ENCODE data around the gene CSRNP2. TPM values are rescaled to one million over a fixed set of nuclear protein-coding genes. Genes with fewer than 3 reads are reported as not detected.
"Not testable (repeated sequence)": the region's sequence is repeated elsewhere in the genome, so short reads cannot be mapped to it uniquely, and the experiment has no call there.

Gene CSRNP2
- total and polyA plus RNA-seq, 4 donors, result 6.1 to 34.5 (median 25.6) TPM

DNA sequence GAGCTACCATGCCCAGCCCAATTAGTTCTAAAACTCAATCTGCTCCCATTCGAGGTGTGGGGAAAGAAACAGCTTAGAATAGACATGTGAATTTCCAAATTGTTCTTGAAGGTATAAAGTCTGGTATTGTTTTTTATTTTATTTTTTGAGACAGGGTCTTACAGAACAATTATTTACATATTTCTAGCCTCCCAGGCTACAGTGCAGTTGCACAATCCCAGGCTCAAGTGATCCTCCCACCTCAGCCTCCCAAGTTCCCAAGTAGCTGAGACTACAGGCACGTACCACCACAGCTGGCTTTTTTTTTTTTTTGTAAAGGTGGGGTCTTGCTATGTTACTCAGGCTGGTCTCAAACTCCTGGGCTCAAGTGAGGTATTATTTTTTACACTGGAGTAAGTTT, 63.5 kb downstream of the CSRNP2 start:
- DNase-seq, result no peak
- 83 to 87% methylated on average over 2 of the region's 2 CpGs for WGBS, 2 donors
- no peaks in the 10 kb centered on the region for H3K36me3 ChIP-seq (ENCODE audit: control insufficient read depth in 1 of 2, insufficient read depth in 2 of 2, low read length in 1 of 2)
- intact Hi-C loops (cut with DNase I), result loop anchor here in 1 of 2 donors (5.0 kb wide), 1 partner anchor 33 kb away; no protein-coding TSS in a partner anchor
- no peak overlapping the region for H3K27ac ChIP-seq (ENCODE audit: low read depth in 1 of 2, low read length in 2 of 2)
- no peak for ATAC-seq (ENCODE audit: low FRiP score)
- H3K27me3 ChIP-seq (ENCODE audit: control insufficient read depth in 1 of 2, insufficient read depth in 2 of 2, low read length in 1 of 2), result no peaks in the 10 kb centered on the region
- no peaks in the 10 kb centered on the region for H3K9me3 ChIP-seq (ENCODE audit: control insufficient read depth, low read length)
- H3K4me1 ChIP-seq (ENCODE audit: control insufficient read depth in 1 of 2, insufficient read depth in 2 of 2, low read length in 2 of 2), result no peaks in the 10 kb centered on the region
- H3K4me3 ChIP-seq (ENCODE audit: low read length in 2 of 2), result no peak overlapping the region

DNA sequence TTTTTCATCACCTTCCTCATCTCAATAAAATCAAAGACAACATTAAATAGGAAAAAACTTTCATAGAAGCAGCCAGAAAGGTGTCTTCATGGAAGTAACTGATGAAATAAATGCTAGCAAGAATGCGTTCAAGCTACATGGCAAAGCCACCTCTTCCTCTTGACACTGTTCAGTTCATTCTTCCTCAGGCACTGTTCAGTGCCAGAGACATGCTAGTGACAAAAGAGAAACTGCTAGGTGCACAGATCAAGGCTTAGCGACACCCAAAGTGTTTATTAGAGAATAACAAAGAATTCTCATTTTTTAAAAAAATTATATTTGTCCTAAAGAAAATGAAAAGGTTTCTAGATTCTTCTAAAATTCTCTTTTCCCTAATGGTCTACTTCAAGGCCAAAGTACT, 64.4 kb downstream of the CSRNP2 start:
- no peaks in the 10 kb centered on the region for H3K9me3 ChIP-seq (ENCODE audit: control insufficient read depth, low read length)
- WGBS, 2 donors, result 93 to 96% methylated on average over 2 of the region's 2 CpGs
- intact Hi-C loops (cut with DNase I), result no loop called here
- H3K36me3 ChIP-seq (ENCODE audit: control insufficient read depth in 1 of 2, insufficient read depth in 2 of 2, low read length in 1 of 2), result no peaks in the 10 kb centered on the region
- no peaks in the 10 kb centered on the region for H3K4me1 ChIP-seq (ENCODE audit: control insufficient read depth in 1 of 2, insufficient read depth in 2 of 2, low read length in 2 of 2)
- ATAC-seq (ENCODE audit: low FRiP score), result no peak
- no peak overlapping the region for H3K4me3 ChIP-seq (ENCODE audit: low read length in 2 of 2)
- no peak for DNase-seq
- no peak overlapping the region for H3K27ac ChIP-seq (ENCODE audit: low read depth in 1 of 2, low read length in 2 of 2)
- H3K27me3 ChIP-seq (ENCODE audit: control insufficient read depth in 1 of 2, insufficient read depth in 2 of 2, low read length in 1 of 2), result no peaks in the 10 kb centered on the region

DNA sequence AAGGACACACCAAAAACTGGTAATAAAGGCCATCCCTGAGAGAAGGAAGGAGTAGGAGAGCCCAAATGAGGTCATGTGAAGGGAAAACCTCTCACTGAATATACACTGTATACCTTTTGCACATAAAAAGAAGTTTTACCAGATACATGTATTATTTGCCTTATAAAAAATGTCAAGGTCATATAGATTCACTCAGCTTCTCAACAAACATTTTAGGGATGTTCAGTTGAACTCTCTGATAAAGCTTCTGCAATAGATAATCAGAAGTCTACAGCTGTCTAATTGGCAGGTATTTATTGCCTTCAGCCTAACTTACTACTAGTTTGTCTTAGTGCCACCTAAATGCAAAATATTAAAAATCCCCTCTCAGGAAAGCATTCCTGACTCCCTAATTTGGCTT, 65.9 kb downstream of the CSRNP2 start:
- no peaks in the 10 kb centered on the region for H3K9me3 ChIP-seq (ENCODE audit: control insufficient read depth, low read length)
- no peak overlapping the region for H3K4me3 ChIP-seq (ENCODE audit: low read length in 2 of 2)
- ATAC-seq (ENCODE audit: low FRiP score) (no peak), DNase-seq (no peak)
- intact Hi-C loops (cut with DNase I), result no loop called here
- H3K27ac ChIP-seq (ENCODE audit: low read depth in 1 of 2, low read length in 2 of 2), result no peak overlapping the region
- no peaks in the 10 kb centered on the region for H3K4me1 ChIP-seq (ENCODE audit: control insufficient read depth in 1 of 2, insufficient read depth in 2 of 2, low read length in 2 of 2)
- H3K36me3 ChIP-seq (ENCODE audit: control insufficient read depth in 1 of 2, insufficient read depth in 2 of 2, low read length in 1 of 2), result no peaks in the 10 kb centered on the region
- no peaks in the 10 kb centered on the region for H3K27me3 ChIP-seq (ENCODE audit: control insufficient read depth in 1 of 2, insufficient read depth in 2 of 2, low read length in 1 of 2)

DNA sequence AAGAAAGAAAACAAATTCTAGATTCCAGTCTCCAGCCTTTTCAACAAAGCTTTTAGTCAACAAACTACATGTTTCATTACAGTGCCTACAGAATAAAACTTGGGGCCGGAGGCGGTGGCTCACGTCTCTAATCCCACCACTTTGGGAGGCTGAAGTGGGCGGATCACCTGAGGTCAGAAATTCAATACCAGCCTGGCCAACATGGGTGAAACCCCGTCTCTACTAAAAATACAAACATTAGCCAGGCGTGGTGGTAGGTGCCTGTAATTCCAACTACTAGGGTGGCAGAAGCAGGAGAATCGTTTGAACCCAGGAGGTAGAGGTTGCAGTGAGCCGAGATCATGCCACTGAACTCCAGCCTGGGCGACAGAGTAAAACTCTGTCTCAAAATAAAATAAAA, 68.9 kb downstream of the CSRNP2 start:
- H3K4me3 ChIP-seq (ENCODE audit: low read length in 2 of 2); ATAC-seq (ENCODE audit: low FRiP score); H3K27ac ChIP-seq (ENCODE audit: low read depth in 1 of 2, low read length in 2 of 2); H3K9me3 ChIP-seq (ENCODE audit: control insufficient read depth, low read length); H3K36me3 ChIP-seq (ENCODE audit: control insufficient read depth in 1 of 2, insufficient read depth in 2 of 2, low read length in 1 of 2); H3K27me3 ChIP-seq (ENCODE audit: control insufficient read depth in 1 of 2, insufficient read depth in 2 of 2, low read length in 1 of 2); H3K4me1 ChIP-seq (ENCODE audit: control insufficient read depth in 1 of 2, insufficient read depth in 2 of 2, low read length in 2 of 2); intact Hi-C loops (cut with DNase I); DNase-seq: not testable (repeated sequence)
- 64 to 74% methylated on average over 9 of the region's 9 CpGs for WGBS, 2 donors

DNA sequence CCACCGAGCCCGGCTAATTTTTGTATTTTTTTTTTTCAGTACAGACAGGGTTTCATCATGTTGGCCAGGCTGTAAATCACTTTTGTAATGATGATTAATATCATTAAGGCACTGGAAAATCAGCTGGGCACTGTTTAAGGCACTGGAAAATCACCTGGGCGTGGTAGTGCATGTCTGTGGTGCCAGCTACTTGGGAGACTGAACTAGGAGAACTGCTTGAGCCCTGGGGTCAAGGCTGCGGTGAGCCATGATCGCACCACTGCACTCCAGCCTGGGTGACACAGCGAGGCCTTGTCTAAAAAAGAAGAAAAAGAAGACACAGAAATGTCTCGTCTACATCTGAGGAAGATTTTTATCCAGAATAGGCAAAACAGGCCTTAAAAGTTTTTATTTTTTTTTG, 70.0 kb downstream of the CSRNP2 start:
- DNase-seq (no peak), ATAC-seq (ENCODE audit: low FRiP score) (no peak)
- 97 to 99% methylated on average over 7 of the region's 7 CpGs for WGBS, 2 donors
- H3K27me3 ChIP-seq (ENCODE audit: control insufficient read depth in 1 of 2, insufficient read depth in 2 of 2, low read length in 1 of 2), result no peaks in the 10 kb centered on the region
- H3K9me3 ChIP-seq (ENCODE audit: control insufficient read depth, low read length), result no peaks in the 10 kb centered on the region
- H3K36me3 ChIP-seq (ENCODE audit: control insufficient read depth in 1 of 2, insufficient read depth in 2 of 2, low read length in 1 of 2), result no peaks in the 10 kb centered on the region
- no peaks in the 10 kb centered on the region for H3K4me1 ChIP-seq (ENCODE audit: control insufficient read depth in 1 of 2, insufficient read depth in 2 of 2, low read length in 2 of 2)
- H3K27ac ChIP-seq (ENCODE audit: low read depth in 1 of 2, low read length in 2 of 2), result no peak overlapping the region
- H3K4me3 ChIP-seq (ENCODE audit: low read length in 2 of 2), result no peak overlapping the region
- intact Hi-C loops (cut with DNase I), result no loop called here

DNA sequence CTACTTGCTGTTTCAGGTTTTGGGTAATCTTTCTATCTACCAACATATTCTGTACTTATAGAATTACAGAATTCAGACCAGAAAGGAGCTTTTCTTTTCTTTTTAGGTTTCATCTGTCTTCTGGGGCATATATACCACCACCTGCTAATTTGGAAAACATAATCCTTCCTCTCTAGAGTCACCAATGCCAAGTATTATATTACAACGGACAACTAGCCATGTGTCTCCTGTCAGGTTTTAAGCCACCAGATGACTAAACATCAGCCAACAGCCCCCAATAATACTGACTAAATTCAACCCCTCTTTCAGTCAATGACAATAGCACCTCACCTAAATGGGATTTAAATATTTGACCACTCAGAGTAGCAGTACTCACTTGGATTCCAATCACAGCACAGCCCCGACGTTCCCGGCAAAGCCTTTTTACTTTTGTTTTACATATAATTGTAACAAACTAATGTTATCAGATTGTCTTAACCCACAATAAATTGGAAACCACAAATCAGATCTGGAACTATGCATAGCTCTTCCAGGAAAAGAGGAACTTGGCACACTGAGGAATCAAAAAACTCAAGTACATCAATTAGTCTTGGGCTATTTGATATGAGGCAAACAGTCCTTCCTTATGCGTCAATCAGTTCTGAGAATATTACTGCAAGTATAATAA, 70.7 kb downstream of the CSRNP2 start:
- ATAC-seq (ENCODE audit: low FRiP score), result no peak
- Histone ChIP-seq H3K4me1 (ENCODE audit: control insufficient read depth in 1 of 2, insufficient read depth in 2 of 2, low read length in 2 of 2) (no peaks in the 10 kb centered on the region), H3K9me3 (ENCODE audit: control insufficient read depth, low read length) (no peaks in the 10 kb centered on the region), H3K27me3 (ENCODE audit: control insufficient read depth in 1 of 2, insufficient read depth in 2 of 2, low read length in 1 of 2) (no peaks in the 10 kb centered on the region), H3K36me3 (ENCODE audit: control insufficient read depth in 1 of 2, insufficient read depth in 2 of 2, low read length in 1 of 2) (no peaks in the 10 kb centered on the region), H3K27ac (ENCODE audit: low read depth in 1 of 2, low read length in 2 of 2) (no peak overlapping the region), H3K4me3 (ENCODE audit: low read length in 2 of 2) (no peak overlapping the region)
- WGBS, 2 donors, result 68 to 72% methylated on average over 5 of the region's 5 CpGs
- no peak for DNase-seq
- intact Hi-C loops (cut with DNase I), result no loop called here

DNA sequence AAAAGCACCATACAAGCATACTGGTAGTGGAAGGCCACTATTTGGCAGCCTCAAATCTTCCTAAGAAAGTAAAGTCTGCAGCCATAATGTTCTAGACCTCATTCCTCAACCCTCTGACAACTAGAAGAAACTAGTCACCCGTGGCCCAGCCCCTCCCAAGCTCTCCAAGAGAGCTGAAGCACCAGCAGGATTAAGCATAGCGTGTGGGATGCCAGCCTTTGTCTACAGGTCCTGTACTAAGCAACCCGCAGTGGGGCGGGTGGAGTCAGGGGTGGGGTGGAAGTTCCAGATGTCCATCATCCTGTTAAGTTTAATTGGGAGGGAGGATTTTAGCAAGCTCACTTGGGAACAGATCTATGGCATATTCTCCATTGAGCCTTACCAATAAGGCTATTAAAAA, 71.4 kb downstream of the CSRNP2 start:
- H3K27me3 ChIP-seq (ENCODE audit: control insufficient read depth in 1 of 2, insufficient read depth in 2 of 2, low read length in 1 of 2), result no peaks in the 10 kb centered on the region
- no peak overlapping the region for H3K4me3 ChIP-seq (ENCODE audit: low read length in 2 of 2)
- no peaks in the 10 kb centered on the region for H3K4me1 ChIP-seq (ENCODE audit: control insufficient read depth in 1 of 2, insufficient read depth in 2 of 2, low read length in 2 of 2)
- intact Hi-C loops (cut with DNase I), result no loop called here
- WGBS, 2 donors, result 78 to 83% methylated on average over 4 of the region's 4 CpGs
- no peak overlapping the region for H3K27ac ChIP-seq (ENCODE audit: low read depth in 1 of 2, low read length in 2 of 2)
- DNase-seq (no peak), ATAC-seq (ENCODE audit: low FRiP score) (no peak)
- no peaks in the 10 kb centered on the region for H3K36me3 ChIP-seq (ENCODE audit: control insufficient read depth in 1 of 2, insufficient read depth in 2 of 2, low read length in 1 of 2)
- no peaks in the 10 kb centered on the region for H3K9me3 ChIP-seq (ENCODE audit: control insufficient read depth, low read length)

Other genes with a start within 250 kb of the CSRNP2 start
- not detected for gene TMPRSS12, start 240.7 kb downstream of the CSRNP2 start, total RNA-seq
- gene TMPRSS12, start 240.7 kb downstream of the CSRNP2 start, polyA plus RNA-seq, result not detected
- gene HIGD1C, start 131.1 kb downstream of the CSRNP2 start, total RNA-seq, result not detected
- not detected for gene HIGD1C, start 131.1 kb downstream of the CSRNP2 start, polyA plus RNA-seq
- gene SLC11A2, start 57.2 kb downstream of the CSRNP2 start, total RNA-seq, result 10 to 100 TPM; 71.9 to 97.2 TPM
- 10 to 100 TPM; 11.1 to 20.6 TPM for gene SLC11A2, start 57.2 kb downstream of the CSRNP2 start, polyA plus RNA-seq
- 10 to 100 TPM; 32.6 to 62.3 TPM for gene LETMD1, start 35.3 kb downstream of the CSRNP2 start, total RNA-seq
- 10 to 100 TPM; 52.6 to 59.6 TPM for gene LETMD1, start 35.3 kb downstream of the CSRNP2 start, polyA plus RNA-seq
- 10 to 100 TPM; 15.6 to 25.4 TPM for gene TFCP2, start 89.5 kb upstream of the CSRNP2 start, total RNA-seq
- 1 to 10 TPM; 8.9 to 9.7 TPM for gene TFCP2, start 89.5 kb upstream of the CSRNP2 start, polyA plus RNA-seq
- gene POU6F1, start 134.5 kb upstream of the CSRNP2 start, total RNA-seq, result 10 to 100 TPM; 29.3 to 36.5 TPM
- 10 to 100 TPM; 13.3 to 30.1 TPM for gene POU6F1, start 134.5 kb upstream of the CSRNP2 start, polyA plus RNA-seq
- 100 to 1,000 TPM; 167 to 171 TPM for gene DAZAP2, start 155.2 kb upstream of the CSRNP2 start, total RNA-seq
- gene DAZAP2, start 155.2 kb upstream of the CSRNP2 start, polyA plus RNA-seq, result 100 to 1,000 TPM; 271 to 311 TPM
- gene SMAGP, start 186.8 kb upstream of the CSRNP2 start, total RNA-seq, result 1 to 10 TPM; 8.4 to 9.3 TPM
- 1 to 10 TPM; 4.1 to 4.5 TPM for gene SMAGP, start 186.8 kb upstream of the CSRNP2 start, polyA plus RNA-seq
- gene BIN2, start 240.6 kb upstream of the CSRNP2 start, total RNA-seq, result 10 to 100 TPM in 1 of 2 donors, 1 to 10 TPM in 1; 9.4 to 11.7 TPM
- 1 to 10 TPM; 1.4 to 4.6 TPM for gene BIN2, start 240.6 kb upstream of the CSRNP2 start, polyA plus RNA-seq

Measured in aorta (tissue), 5 donors.